ENCODE measurements around the gene GCG. TPM values are rescaled to one million over a fixed set of nuclear protein-coding genes. Genes with fewer than 3 reads are reported as not detected.

GCG gene
- total RNA-seq = 1 to 10 TPM in 1 of 4 donors, not detected in 3; 1.8 TPM

DNA sequence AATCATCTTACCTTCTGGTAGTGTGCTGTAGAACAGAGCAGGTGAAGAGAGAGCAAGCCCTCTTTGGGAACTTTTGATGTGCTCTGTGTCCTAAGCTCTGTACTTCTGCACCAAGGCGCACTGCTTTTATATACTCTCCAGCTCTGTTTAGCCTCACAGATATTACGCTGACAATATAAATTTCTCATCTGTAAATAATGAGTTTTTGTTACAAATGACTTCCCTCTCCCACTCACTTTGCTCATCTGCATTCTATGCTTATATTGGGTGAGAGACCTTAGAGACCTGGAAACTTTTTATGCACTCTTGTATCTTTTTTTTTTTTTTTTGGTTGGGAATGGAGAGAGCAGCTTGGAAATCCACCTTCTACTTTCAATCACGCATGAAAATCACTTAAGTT is at the start of gene GCG:
GCG (minus strand) TSS at position 101 of the 400 bp plus-strand sequence. CDS start 3,069 bp downstream, outside the sequence.
- no peaks in the 10 kb centered on the region for H3K9me3 ChIP-seq
- DNase-seq (ENCODE audit: low spot score in 2 of 2) = no peak
- TF ChIP-seq, protein P1, sequence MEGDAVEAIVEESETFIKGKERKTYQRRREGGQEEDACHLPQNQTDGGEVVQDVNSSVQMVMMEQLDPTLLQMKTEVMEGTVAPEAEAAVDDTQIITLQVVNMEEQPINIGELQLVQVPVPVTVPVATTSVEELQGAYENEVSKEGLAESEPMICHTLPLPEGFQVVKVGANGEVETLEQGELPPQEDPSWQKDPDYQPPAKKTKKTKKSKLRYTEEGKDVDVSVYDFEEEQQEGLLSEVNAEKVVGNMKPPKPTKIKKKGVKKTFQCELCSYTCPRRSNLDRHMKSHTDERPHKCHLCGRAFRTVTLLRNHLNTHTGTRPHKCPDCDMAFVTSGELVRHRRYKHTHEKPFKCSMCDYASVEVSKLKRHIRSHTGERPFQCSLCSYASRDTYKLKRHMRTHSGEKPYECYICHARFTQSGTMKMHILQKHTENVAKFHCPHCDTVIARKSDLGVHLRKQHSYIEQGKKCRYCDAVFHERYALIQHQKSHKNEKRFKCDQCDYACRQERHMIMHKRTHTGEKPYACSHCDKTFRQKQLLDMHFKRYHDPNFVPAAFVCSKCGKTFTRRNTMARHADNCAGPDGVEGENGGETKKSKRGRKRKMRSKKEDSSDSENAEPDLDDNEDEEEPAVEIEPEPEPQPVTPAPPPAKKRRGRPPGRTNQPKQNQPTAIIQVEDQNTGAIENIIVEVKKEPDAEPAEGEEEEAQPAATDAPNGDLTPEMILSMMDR (IDR thresholded peaks at IDR 0.05) = no peak
- TF ChIP-seq EP300 (IDR thresholded peaks at IDR 0.05) (no peak), POLR2A (IDR thresholded peaks at IDR 0.05) (no peak)
- H3K4me3 ChIP-seq = no peak within 1 kb of the TSS
- no peak within 1 kb of the TSS for H3K27ac ChIP-seq
- H3K36me3 ChIP-seq = no peaks in the 10 kb centered on the region
- whole genome bisulfite sequencing, 2 donors = 81 to 86% methylated on average over 3 of the region's 3 CpGs
- no peaks in the 10 kb centered on the region for H3K27me3 ChIP-seq
- H3K4me1 ChIP-seq = no peaks in the 10 kb centered on the region

DNA sequence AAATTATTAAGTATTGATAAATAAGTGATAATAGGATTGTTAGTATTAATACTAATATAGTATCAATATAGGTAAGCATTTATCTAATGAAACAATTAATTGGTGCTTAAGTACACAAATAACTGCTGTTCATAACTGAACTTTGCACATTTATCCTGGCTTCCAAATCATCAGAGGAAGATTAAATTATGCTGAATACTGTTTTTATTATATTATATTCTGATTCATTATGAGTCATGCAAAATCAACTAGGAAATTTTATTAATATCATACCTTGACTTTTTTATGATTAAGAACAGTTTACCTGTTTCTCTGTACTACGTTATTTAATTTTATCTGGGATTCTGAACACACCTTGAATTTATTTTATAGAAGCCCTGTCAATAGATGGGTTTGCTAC is 48.6 kb upstream of the GCG start:
- Histone ChIP-seq H3K36me3 (no peaks in the 10 kb centered on the region), H3K27me3 (no peaks in the 10 kb centered on the region), H3K4me3 (no peak overlapping the region), H3K27ac (no peak overlapping the region), H3K4me1 (no peaks in the 10 kb centered on the region), H3K9me3 (no peaks in the 10 kb centered on the region)
- DNase-seq (ENCODE audit: low spot score in 2 of 2) = no peak
- TF ChIP-seq, protein P1 (IDR thresholded peaks at IDR 0.05) = no peak
- TF ChIP-seq EP300 (IDR thresholded peaks at IDR 0.05) = no peak
- no peak for TF ChIP-seq POLR2A (IDR thresholded peaks at IDR 0.05)
- 86 to 93% methylated on average over 1 of the region's 1 CpG for WGBS, 2 donors

DNA sequence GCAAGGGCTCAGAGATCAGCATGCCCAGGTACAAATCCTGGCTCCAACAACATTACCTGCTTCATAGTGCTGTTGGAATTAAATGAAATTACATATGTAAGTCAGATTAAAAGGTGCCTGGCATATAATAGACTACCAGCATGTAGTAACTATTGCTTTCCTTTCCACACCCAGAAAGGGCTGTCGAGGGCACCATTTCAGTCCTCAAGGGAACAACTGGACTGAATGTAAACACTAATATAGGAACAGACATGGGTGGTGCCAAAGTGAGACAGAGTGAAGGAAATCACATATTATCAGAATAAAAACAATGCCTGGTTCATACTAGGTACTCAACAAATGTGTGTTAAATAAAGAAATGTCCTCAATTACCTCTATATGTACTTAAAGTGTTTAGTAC is 47.9 kb upstream of the GCG start:
- Histone ChIP-seq H3K27ac (no peak overlapping the region), H3K27me3 (no peaks in the 10 kb centered on the region)

DNA sequence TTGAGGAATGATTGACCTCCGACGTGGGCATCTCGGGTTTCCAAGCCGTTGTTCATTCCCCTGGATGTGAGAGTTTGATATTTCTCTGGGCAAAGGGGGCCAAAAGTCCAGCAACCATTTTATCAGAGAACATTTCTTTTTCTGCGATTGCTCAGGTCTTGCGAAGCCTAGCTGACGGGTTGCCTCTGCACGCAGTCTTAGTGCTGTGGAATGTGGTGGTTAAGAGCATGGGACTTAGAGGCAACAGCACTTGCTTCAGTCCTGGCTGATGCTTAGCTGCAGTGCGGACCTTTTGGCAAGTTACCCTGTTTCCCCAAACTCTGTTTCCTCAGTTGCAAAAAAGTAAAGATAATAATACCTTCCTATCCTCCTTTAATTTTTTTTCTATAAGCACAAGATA is 46.2 kb upstream of the GCG start:
- TF ChIP-seq POLR2A (IDR thresholded peaks at IDR 0.05) = no peak
- no peak for TF ChIP-seq EP300 (IDR thresholded peaks at IDR 0.05)
- TF ChIP-seq, protein P1 (IDR thresholded peaks at IDR 0.05) = no peak
- Histone ChIP-seq H3K4me3 (no peak overlapping the region), H3K9me3 (no peaks in the 10 kb centered on the region), H3K27me3 (no peaks in the 10 kb centered on the region), H3K36me3 (no peaks in the 10 kb centered on the region), H3K4me1 (no peaks in the 10 kb centered on the region), H3K27ac (no peak overlapping the region)
- 87 to 88% methylated on average over 9 of the region's 9 CpGs for WGBS, 2 donors
- DNase-seq (ENCODE audit: low spot score in 2 of 2) = no peak

More for the DNA sequence above, 47.9 kb upstream of the GCG start:
- TF ChIP-seq, protein P1 (IDR thresholded peaks at IDR 0.05) = no peak
- TF ChIP-seq EP300 (IDR thresholded peaks at IDR 0.05) (no peak), POLR2A (IDR thresholded peaks at IDR 0.05) (no peak)
- Histone ChIP-seq H3K9me3 (no peaks in the 10 kb centered on the region), H3K4me1 (no peaks in the 10 kb centered on the region), H3K4me3 (no peak overlapping the region), H3K36me3 (no peaks in the 10 kb centered on the region)
- 83 to 88% methylated on average over 1 of the region's 1 CpG for WGBS, 2 donors
- DNase-seq (ENCODE audit: low spot score in 2 of 2) = no peak

DNA sequence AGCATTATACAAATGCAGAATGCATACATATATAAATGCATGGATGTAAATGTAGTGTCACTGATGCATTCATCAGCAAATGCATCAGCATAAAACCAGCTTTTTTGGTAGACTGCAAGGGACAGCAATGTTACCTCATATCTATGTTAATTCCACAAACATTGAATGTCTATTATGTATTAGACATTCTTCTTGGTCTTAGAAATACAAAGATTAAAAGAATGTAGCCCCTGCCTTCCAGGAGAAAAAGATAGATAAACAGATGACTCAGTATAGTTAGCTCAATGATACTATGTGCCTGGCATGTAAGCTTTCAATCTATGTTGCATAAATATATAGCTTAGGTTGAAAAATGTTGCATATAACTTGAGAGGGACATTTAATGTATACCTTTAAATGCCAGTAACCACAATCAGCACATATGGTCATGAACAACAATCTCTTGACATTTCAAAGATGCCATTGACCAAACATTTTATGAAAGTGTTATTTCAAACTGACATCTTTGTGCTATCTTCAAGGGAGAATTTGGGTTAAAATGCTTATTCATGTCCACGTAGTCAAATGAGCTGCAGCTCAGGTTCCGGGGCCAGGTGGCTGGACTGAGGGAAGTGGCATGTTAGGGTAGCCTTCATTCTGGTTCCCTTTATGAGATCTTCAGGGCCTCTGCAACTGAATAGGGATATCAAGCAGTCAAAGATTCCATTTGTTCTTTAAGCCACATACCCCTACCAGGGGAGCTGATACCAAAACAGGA is 45.2 kb upstream of the GCG start:
- H3K36me3 ChIP-seq = no peaks in the 10 kb centered on the region
- no peaks in the 10 kb centered on the region for H3K27me3 ChIP-seq
- TF ChIP-seq EP300 (IDR thresholded peaks at IDR 0.05) (no peak), POLR2A (IDR thresholded peaks at IDR 0.05) (no peak)
- TF ChIP-seq, protein P1 (IDR thresholded peaks at IDR 0.05) = no peak
- H3K27ac ChIP-seq = no peak overlapping the region
- H3K4me1 ChIP-seq = no peaks in the 10 kb centered on the region
- WGBS, 2 donors = 84 to 92% methylated on average over 2 of the region's 2 CpGs
- no peaks in the 10 kb centered on the region for H3K9me3 ChIP-seq
- no peak for DNase-seq (ENCODE audit: low spot score in 2 of 2)
- no peak overlapping the region for H3K4me3 ChIP-seq

All from tibial nerve (tissue), 4 donors.